ENCODE measurements around the gene ZCCHC8.

The ZCCHC8 gene

GRCh38 chr12:122437656-122438121 is 63.0 kb downstream of the ZCCHC8 start:
- TF ChIP-seq CTCF (IDR thresholded peaks at IDR 0.05) (no peak), ZFX (IDR thresholded peaks at IDR 0.05; ENCODE audit: borderline replicate concordance) (no peak)

GRCh38 chr12:122435186-122435585 is 65.5 kb downstream of the ZCCHC8 start:
- TF ChIP-seq CTCF (IDR thresholded peaks at IDR 0.05) (no peak), ZFX (IDR thresholded peaks at IDR 0.05; ENCODE audit: borderline replicate concordance) (no peak)
- H3K27ac ChIP-seq: no peak overlapping the region

More at GRCh38 chr12:122437656-122438121, 63.0 kb downstream of the ZCCHC8 start:
- H3K27ac ChIP-seq: peak overlapping the region; percentile 30

DNA sequence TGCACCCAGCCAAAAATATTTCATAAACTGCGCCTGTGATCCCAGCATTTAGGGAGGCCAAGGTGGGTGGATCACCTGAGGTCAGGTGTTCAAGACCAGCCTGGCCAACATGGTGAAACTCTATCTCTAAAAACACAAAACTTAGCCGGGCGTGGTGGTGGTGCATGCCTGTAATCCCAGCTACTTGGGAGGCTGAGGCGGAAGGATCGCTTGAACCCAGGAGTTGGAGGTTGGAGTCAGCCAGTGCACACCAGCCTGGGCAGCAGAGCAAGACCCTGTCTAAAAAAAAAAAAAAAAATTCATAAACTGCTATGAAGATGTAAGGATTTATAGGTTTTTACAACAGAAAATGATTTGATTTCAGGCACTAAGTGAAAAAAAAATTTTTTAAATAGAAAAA is 71.7 kb downstream of the ZCCHC8 start:
- peak overlapping the region; percentile 82 for H3K27ac ChIP-seq

GRCh38 chr12:122427403-122427802 is 73.3 kb downstream of the ZCCHC8 start:
- TF ChIP-seq ZFX (IDR thresholded peaks at IDR 0.05; ENCODE audit: borderline replicate concordance): no peak
- TF ChIP-seq CTCF (IDR thresholded peaks at IDR 0.05): no peak

DNA sequence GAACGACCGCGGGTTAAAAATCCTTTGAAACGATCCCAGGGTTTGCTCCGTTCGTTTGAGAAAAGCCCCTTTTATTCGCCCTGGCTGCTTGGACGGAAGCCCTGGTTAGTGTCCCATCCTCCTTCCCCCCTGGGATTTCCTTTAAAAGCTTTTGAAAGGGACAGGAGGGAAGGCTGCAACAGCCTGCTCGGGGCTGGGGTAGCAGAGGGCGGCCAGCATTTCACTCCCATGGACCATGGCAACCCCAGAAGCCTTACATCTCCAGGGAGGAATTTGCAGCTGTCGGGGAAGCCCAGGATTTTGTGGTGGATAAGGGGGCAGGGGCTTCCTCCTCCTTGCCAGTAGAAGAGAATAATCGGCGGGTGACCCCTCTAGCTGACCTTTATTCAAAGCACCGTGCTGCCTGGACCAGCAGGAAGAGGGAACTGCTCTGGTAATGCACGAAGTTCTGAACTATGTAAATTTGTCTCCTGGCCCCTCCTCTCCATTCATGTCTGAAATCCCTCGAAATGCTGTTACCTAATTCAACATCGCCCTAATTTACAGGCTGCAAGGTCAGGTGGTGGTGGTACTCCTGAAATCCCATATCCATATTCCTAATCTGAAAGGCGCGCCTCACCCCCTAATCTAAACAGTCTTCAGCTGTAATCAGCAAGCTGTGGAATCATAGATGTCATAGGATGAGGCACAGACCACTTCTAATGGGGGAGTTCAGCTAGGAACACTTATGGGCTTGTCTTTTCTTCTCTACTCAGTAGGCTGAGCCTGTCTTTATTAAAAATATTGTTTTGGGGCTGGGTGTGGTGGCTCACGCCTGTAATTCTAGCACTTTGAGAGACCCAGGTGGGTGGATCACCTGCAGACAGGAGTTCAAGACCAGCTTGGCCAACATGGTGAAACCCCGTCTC is 77.2 kb downstream of the ZCCHC8 start:
- peak overlapping the region; percentile 97 for H3K27ac ChIP-seq
- TF ChIP-seq CTCF (IDR thresholded peaks at IDR 0.05) (no peak), ZFX (IDR thresholded peaks at IDR 0.05; ENCODE audit: borderline replicate concordance) (no peak)

More at GRCh38 chr12:122427403-122427802, 73.3 kb downstream of the ZCCHC8 start:
- H3K27ac ChIP-seq: peak overlapping the region; percentile 82

DNA sequence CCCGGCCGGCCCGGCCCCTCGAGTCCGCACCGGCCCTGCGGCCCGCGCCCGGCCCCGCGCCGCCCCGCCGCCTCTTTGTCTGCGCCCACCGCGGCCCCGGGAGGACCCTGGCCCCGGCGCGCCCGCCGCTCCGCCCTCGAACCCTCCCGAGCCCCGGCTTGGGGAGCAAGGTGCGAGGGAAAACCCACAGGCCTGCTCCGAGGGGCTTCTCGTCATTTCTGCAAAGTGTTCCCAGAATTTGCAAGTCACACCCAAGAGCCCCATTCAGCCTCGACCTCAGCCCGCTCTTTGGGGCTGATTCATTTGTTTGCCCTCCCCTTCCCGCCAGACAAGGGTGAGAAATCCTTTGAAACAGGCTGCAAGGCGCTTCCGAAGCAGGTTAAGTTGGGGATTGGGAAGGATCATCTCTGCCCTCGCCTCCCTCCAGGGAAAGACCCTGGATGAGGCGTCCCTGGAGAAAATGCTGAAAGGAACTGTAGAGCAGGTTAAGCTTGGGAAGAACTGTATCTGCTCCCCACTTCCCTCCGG is 77.9 kb downstream of the ZCCHC8 start:
- peak overlapping the region; percentile 97 for H3K27ac ChIP-seq
- TF ChIP-seq CTCF (IDR thresholded peaks at IDR 0.05) (no peak), ZFX (IDR thresholded peaks at IDR 0.05; ENCODE audit: borderline replicate concordance) (no peak)

GRCh38 chr12:122421821-122422729 is 78.7 kb downstream of the ZCCHC8 start, which contains the start of gene CLIP1:
Gene CLIP1 (minus strand): TSS chr12:122422669. CDS start chr12:122380452, 42,217 bp downstream.
- peak; percentile 80 for TF ChIP-seq CTCF (IDR thresholded peaks at IDR 0.05)
- TF ChIP-seq ZFX (IDR thresholded peaks at IDR 0.05; ENCODE audit: borderline replicate concordance): no peak
- peak within 1 kb of the TSS; percentile 97 for H3K27ac ChIP-seq
